Measurements from ENCODE around the gene SMARCD3.
A peak's percentile ranks its signal among the peaks of the same experiment; 100 is the strongest.

The SMARCD3 gene

DNA sequence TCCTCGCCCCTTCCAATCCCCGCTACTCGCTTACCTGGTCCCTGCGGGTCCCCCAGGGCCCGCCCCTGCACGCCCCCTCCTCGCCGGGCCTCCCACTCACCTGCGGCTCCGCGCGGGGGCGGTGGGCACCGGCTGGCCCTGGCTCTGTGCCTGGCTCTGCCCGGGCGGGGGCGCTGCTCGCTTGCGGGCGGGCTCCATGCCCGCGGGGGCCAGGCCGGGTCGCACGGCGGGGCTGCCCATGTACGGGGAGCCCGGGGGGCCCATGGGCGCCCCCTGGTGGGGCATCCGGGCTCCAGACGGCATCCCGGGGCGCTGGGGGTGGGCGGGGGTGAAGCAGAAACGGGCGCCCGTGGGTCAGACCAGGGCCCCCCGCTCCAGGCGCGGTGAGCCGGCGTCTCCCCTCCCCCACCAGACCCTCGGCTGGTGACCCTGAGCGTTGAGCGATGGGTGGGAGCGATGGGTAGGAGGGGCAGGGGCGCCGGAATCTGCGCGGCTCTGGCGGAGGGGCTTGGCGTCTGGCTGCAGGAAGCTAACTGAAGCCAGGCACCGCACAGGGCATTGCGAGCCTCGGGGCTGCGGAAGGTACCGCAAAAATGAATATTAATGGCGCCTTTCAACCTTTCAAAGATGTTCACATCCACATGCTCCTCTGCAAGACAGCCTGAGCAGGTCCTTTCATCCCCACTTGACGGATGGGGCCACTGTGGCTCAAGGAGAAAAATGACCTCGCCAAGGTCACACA, 3.0 kb downstream of the SMARCD3 start:
- Histone ChIP-seq H3K27me3 (ENCODE audit: insufficient read depth, low read length) (peaks cover 13% of the 10 kb centered on the region), H3K4me1 (ENCODE audit: insufficient read depth, low read length, severe bottlenecking) (peaks cover 43% of the 10 kb centered on the region), H3K27ac (ENCODE audit: low read depth, low read length, poor library complexity, severe bottlenecking) (no peak overlapping the region), H4K20me1 (ENCODE audit: insufficient read depth, low read length) (no peaks in the 10 kb centered on the region), H3K79me2 (ENCODE audit: insufficient read depth, low read length) (no peaks in the 10 kb centered on the region), H3K9ac (ENCODE audit: low read length) (peak overlapping the region; percentile 37), H3F3A (ENCODE audit: insufficient read depth, low read length) (no peaks in the 10 kb centered on the region), H3K4me2 (ENCODE audit: low read length) (peak overlapping the region; percentile 71), H2AFZ (ENCODE audit: low read length) (no peak overlapping the region), H3K4me3 (ENCODE audit: low read depth, low read length, poor library complexity, severe bottlenecking) (peak overlapping the region; percentile 53), H3K36me3 (ENCODE audit: insufficient read depth, low read length) (no peaks in the 10 kb centered on the region), H3K9me3 (ENCODE audit: low read length) (no peaks in the 10 kb centered on the region), H3K9me2 (ENCODE audit: low read depth, low read length) (no peaks in the 10 kb centered on the region)
- TF ChIP-seq, protein P1, sequence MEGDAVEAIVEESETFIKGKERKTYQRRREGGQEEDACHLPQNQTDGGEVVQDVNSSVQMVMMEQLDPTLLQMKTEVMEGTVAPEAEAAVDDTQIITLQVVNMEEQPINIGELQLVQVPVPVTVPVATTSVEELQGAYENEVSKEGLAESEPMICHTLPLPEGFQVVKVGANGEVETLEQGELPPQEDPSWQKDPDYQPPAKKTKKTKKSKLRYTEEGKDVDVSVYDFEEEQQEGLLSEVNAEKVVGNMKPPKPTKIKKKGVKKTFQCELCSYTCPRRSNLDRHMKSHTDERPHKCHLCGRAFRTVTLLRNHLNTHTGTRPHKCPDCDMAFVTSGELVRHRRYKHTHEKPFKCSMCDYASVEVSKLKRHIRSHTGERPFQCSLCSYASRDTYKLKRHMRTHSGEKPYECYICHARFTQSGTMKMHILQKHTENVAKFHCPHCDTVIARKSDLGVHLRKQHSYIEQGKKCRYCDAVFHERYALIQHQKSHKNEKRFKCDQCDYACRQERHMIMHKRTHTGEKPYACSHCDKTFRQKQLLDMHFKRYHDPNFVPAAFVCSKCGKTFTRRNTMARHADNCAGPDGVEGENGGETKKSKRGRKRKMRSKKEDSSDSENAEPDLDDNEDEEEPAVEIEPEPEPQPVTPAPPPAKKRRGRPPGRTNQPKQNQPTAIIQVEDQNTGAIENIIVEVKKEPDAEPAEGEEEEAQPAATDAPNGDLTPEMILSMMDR (IDR thresholded peaks at IDR 0.05; ENCODE audit: low read length), result peak; percentile 74
- no peak for TF ChIP-seq EZH2 (IDR thresholded peaks at IDR 0.05; ENCODE audit: borderline replicate concordance, low read length)

DNA sequence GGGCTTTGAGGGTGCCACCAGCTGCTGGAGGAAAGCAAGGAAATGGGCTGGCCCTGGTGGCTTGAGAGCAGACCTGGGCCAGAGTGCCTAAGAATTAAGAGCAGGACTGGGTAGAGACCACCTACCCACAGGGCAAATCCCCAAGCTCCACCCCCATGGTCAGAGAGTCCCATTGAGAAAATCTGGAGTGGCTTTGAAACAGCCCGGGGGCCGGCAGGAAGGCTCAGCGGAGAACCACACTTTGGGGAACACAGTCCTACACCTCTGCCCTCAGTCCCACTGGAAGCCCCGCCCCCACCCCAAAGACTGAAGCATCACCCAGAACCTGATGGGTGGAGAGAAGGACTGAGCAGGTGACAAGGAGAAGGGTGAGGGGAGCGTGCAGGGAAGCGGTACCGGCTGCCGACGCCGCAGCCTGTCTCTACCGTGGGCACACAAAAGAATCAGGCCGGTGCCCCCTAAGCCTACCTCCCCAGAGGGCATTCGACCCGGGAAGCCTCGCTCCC, 3.6 kb downstream of the SMARCD3 start:
- peak overlapping the region; percentile 53 for H3K4me3 ChIP-seq (ENCODE audit: low read depth, low read length, poor library complexity, severe bottlenecking)
- H3K9me3 ChIP-seq (ENCODE audit: low read length), result no peaks in the 10 kb centered on the region
- peak overlapping the region; percentile 37 for H3K9ac ChIP-seq (ENCODE audit: low read length)
- no peaks in the 10 kb centered on the region for H3K36me3 ChIP-seq (ENCODE audit: insufficient read depth, low read length)
- H3K9me2 ChIP-seq (ENCODE audit: low read depth, low read length), result no peaks in the 10 kb centered on the region
- TF ChIP-seq, protein P1 (IDR thresholded peaks at IDR 0.05; ENCODE audit: low read length), result no peak
- TF ChIP-seq EZH2 (IDR thresholded peaks at IDR 0.05; ENCODE audit: borderline replicate concordance, low read length), result no peak
- H2AFZ ChIP-seq (ENCODE audit: low read length), result no peak overlapping the region
- peaks cover 43% of the 10 kb centered on the region for H3K4me1 ChIP-seq (ENCODE audit: insufficient read depth, low read length, severe bottlenecking)
- H3F3A ChIP-seq (ENCODE audit: insufficient read depth, low read length), result no peaks in the 10 kb centered on the region
- no peaks in the 10 kb centered on the region for H4K20me1 ChIP-seq (ENCODE audit: insufficient read depth, low read length)
- no peak overlapping the region for H3K27ac ChIP-seq (ENCODE audit: low read depth, low read length, poor library complexity, severe bottlenecking)
- H3K27me3 ChIP-seq (ENCODE audit: insufficient read depth, low read length), result peaks cover 11% of the 10 kb centered on the region
- peak overlapping the region; percentile 71 for H3K4me2 ChIP-seq (ENCODE audit: low read length)
- H3K79me2 ChIP-seq (ENCODE audit: insufficient read depth, low read length), result no peaks in the 10 kb centered on the region

DNA sequence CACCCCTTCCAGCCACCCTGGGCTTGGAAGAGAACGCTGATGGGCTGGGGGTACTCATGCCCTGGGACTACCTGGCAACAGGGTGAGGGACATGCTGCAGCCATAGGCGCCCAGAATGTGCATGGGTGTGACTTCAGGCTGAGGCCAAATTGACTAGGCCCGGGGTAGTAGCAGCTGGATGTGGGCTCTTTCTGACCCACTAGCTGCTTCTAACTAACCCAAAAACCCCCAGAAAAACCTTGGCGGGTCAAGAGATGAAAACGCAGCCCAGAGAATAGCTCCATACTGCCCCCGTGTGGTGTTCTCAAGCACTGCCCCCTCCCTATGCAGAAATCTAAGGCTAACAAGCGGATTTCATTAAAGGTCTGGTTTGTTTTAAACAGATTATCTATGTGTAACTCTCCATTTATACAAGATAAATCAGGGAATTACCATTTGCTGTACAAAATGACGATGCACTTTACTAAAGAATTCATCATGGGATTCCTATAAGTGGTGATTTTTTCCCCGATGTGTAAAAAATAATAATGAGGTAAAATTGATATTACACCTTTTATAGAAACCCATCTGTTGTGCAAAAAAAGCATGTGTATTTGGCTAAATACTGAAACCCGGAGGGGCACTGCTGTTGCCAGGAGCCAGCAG, 4.2 kb downstream of the SMARCD3 start:
- peaks cover 4% of the 10 kb centered on the region for H3K36me3 ChIP-seq (ENCODE audit: insufficient read depth, low read length)
- H3K4me2 ChIP-seq (ENCODE audit: low read length), result peak overlapping the region; percentile 71; the same call in 1 of the 2 replicates
- H2AFZ ChIP-seq (ENCODE audit: low read length), result no peak overlapping the region
- no peak for TF ChIP-seq EZH2 (IDR thresholded peaks at IDR 0.05; ENCODE audit: borderline replicate concordance, low read length)
- TF ChIP-seq, protein P1 (IDR thresholded peaks at IDR 0.05; ENCODE audit: low read length), result peak; percentile 99
- H3K79me2 ChIP-seq (ENCODE audit: insufficient read depth, low read length), result no peaks in the 10 kb centered on the region
- peaks cover 41% of the 10 kb centered on the region for H3K4me1 ChIP-seq (ENCODE audit: insufficient read depth, low read length, severe bottlenecking)
- no peaks in the 10 kb centered on the region for H3K9me2 ChIP-seq (ENCODE audit: low read depth, low read length)
- H3K4me3 ChIP-seq (ENCODE audit: low read depth, low read length, poor library complexity, severe bottlenecking), result peak overlapping the region; percentile 53
- H3K9me3 ChIP-seq (ENCODE audit: low read length), result no peaks in the 10 kb centered on the region
- H4K20me1 ChIP-seq (ENCODE audit: insufficient read depth, low read length), result no peaks in the 10 kb centered on the region
- no peaks in the 10 kb centered on the region for H3F3A ChIP-seq (ENCODE audit: insufficient read depth, low read length)
- H3K9ac ChIP-seq (ENCODE audit: low read length), result no peak overlapping the region; the same call in 1 of the 2 replicates
- no peak overlapping the region for H3K27ac ChIP-seq (ENCODE audit: low read depth, low read length, poor library complexity, severe bottlenecking)
- H3K27me3 ChIP-seq (ENCODE audit: insufficient read depth, low read length), result peaks cover 8% of the 10 kb centered on the region
